Panc1 (cell line): Measurements from ENCODE around the gene MACROD2. TPM values are rescaled to one million over a fixed set of nuclear protein-coding genes. Genes with fewer than 3 reads are reported as not detected.

Experiments
- ATAC-seq: fragments of 200-7000 bp; cut with Tn5 transposase; 2 replicates; pipeline ENCODE4 v1.9.1; 2020; ENCODE audit warnings: mild to moderate bottlenecking, moderate library complexity
- BruUV-seq: library from RNA; stranded (reverse); fragments of 400-500 nt; replicated peaks from 2 replicates; lab custom pipeline; 2021; lab: Mats Ljungman, UMichigan
- CTCF ChIA-PET: fragments of 300-600 bp; sonication (Branson Sonifier 250); formaldehyde crosslinking; loops from one replicate; lab custom pipeline; 2022; ENCODE audit warnings: antibody characterized with exemption; lab: Charles Lee
- POLR2A ChIA-PET: fragments of 300-600 bp; sonication (Branson Sonifier 250); formaldehyde crosslinking; loops from one replicate; lab custom pipeline; 2022; ENCODE audit warnings: antibody characterized with exemption; lab: Charles Lee
- DNase-seq: peaks from one replicate; pipeline ENCODE4 v3.0.0-alpha.2; 2010; ENCODE audit warnings: low read depth, low spot score
- H3K27ac ChIP-seq: 2 replicates; pipeline ENCODE4 v1.5.1; 2011; ENCODE audit warnings: mild to moderate bottlenecking, low read length, inconsistent platforms
- H3K27me3 ChIP-seq: fragments of 200-500 bp; sonication (Bioruptor generic); 2 replicates; pipeline ENCODE4 v1.6.0; 2014; ENCODE audit warnings: low read length, inconsistent platforms; ENCODE audit not compliant: control insufficient read depth, insufficient read depth
- H3K36me3 ChIP-seq: fragments of 200-500 bp; sonication (Bioruptor generic); 2 replicates; pipeline ENCODE4 v1.5.1; 2014; ENCODE audit warnings: inconsistent platforms, mild to moderate bottlenecking, low read length, moderate library complexity; ENCODE audit not compliant: control insufficient read depth, insufficient read depth
- H3K4me1 ChIP-seq: 2 replicates; pipeline ENCODE4 v1.5.1; 2011; ENCODE audit warnings: inconsistent platforms, mild to moderate bottlenecking, low read length, moderate library complexity; ENCODE audit not compliant: control insufficient read depth, insufficient read depth
- H3K4me3 ChIP-seq, 2 experiments: 2 replicates each; pipeline ENCODE4 v1.5.1; 2011 to 2012; ENCODE audit warnings: low read depth in 2 of 2, low read length in 2 of 2, mild to moderate bottlenecking in 2 of 2, inconsistent platforms in 1 of 2, moderate library complexity in 1 of 2
- H3K9me3 ChIP-seq: fragments of 200-500 bp; sonication (Bioruptor generic); 2 replicates; pipeline ENCODE4 v1.5.1; 2014; ENCODE audit warnings: low read depth, mild to moderate bottlenecking, inconsistent platforms, low read length, moderate library complexity; ENCODE audit not compliant: control insufficient read depth, insufficient read depth
- CTCF ChIP-seq: fragments of 450-650 bp; IDR thresholded peaks from 2 replicates; pipeline ENCODE4 v1.5.1; 2017; ENCODE audit warnings: mild to moderate bottlenecking
- POLR2AphosphoS5 ChIP-seq: IDR thresholded peaks from 2 replicates; pipeline ENCODE4 v1.6.1; 2012; ENCODE audit warnings: mild to moderate bottlenecking, low read depth, low read length, moderate library complexity
- REST ChIP-seq, 2 experiments: IDR thresholded peaks; 2 replicates each; pipeline ENCODE4 v1.6.1; 2011 to 2012; ENCODE audit warnings: low read depth in 2 of 2, control low read depth in 1 of 2, low read length in 1 of 2, mild to moderate bottlenecking in 1 of 2, moderate library complexity in 1 of 2; ENCODE audit not compliant: insufficient read depth in 1 of 2
- SIN3A ChIP-seq: IDR thresholded peaks from 2 replicates; pipeline ENCODE4 v1.6.1; 2012; ENCODE audit warnings: low read depth, mild to moderate bottlenecking, low read length, moderate library complexity, borderline replicate concordance; ENCODE audit not compliant: insufficient read depth
- TCF7L2 ChIP-seq: IDR thresholded peaks from 2 replicates; pipeline ENCODE4 v1.6.1; 2011; ENCODE audit warnings: mild to moderate bottlenecking, low read depth, low read length, inconsistent platforms
- in situ Hi-C: cut with HindIII; loops from 2 replicates; pipeline ENCODE4 v1.10.0; 2016; ENCODE audit warnings: low sequenced_read_pairs, low pct_unique_long_range_greater_than_20kb
- intact Hi-C: fragments of 100-400 bp; cut with micrococcal nuclease; formaldehyde crosslinking; loops from one replicate; pipeline ENCODE4 v1.10.0; 2022; ENCODE audit not compliant: unreplicated experiment
- total RNA-seq: library from RNA; stranded (reverse); gene quantifications from one replicate; pipeline ENCODE4 v1.2.1, GENCODE V29; 2021; ENCODE audit not compliant: unreplicated experiment

Gene MACROD2
- total RNA-seq, 1 experiment from 2014 or later, result 1.2 TPM

GRCh38 chr20:14142964-14143627, 147.8 kb downstream of the MACROD2 start:
- ATAC-seq, result no peak
- no peak overlapping the region for H3K4me3 ChIP-seq
- no peaks in the 10 kb centered on the region for H3K4me1 ChIP-seq
- no peaks in the 10 kb centered on the region for H3K9me3 ChIP-seq
- in situ Hi-C loops (no loop called here), intact Hi-C loops (no loop called here)
- ChIA-PET CTCF (no interaction called here), POLR2A (no interaction called here)
- TF ChIP-seq CTCF, result no peak
- TF ChIP-seq POLR2AphosphoS5, result no peak
- no peak for TF ChIP-seq REST (IDR thresholded peaks at IDR 0.05; ENCODE audit: insufficient read depth in 1 of 2, low read depth in 2 of 2, low read length in 1 of 2)
- no peak for TF ChIP-seq SIN3A
- TF ChIP-seq TCF7L2, result no peak
- no peaks in the 10 kb centered on the region; the same call in 1 of the 2 replicates for H3K36me3 ChIP-seq
- no peak overlapping the region for H3K27ac ChIP-seq
- no peaks in the 10 kb centered on the region for H3K27me3 ChIP-seq
- BruUV-seq, result no TSS peak
- DNase-seq, result no peak

GRCh38 chr20:14148042-14148441, 152.7 kb downstream of the MACROD2 start:
- in situ Hi-C loops, result no loop called here

More at GRCh38 chr20:14148042-14148441, 152.7 kb downstream of the MACROD2 start:
- H3K4me3 ChIP-seq, result no peak overlapping the region
- CTCF ChIA-PET, result no interaction called here
- no peaks in the 10 kb centered on the region for H3K27me3 ChIP-seq
- POLR2A ChIA-PET, result no interaction called here
- H3K4me1 ChIP-seq, result no peaks in the 10 kb centered on the region
- H3K36me3 ChIP-seq, result no peaks in the 10 kb centered on the region; the same call in 1 of the 2 replicates
- no TSS peak for BruUV-seq
- ATAC-seq (no peak), DNase-seq (no peak)
- intact Hi-C loops, result no loop called here
- H3K9me3 ChIP-seq, result no peaks in the 10 kb centered on the region; the same call in 1 of the 2 replicates
- TF ChIP-seq REST (IDR thresholded peaks at IDR 0.05; ENCODE audit: insufficient read depth in 1 of 2, low read depth in 2 of 2, low read length in 1 of 2) (no peak), TCF7L2 (no peak), SIN3A (no peak), POLR2AphosphoS5 (no peak), CTCF (no peak)
- H3K27ac ChIP-seq, result no peak overlapping the region
